Mesothelial cell of epicardium (in vitro differentiated cells): ENCODE results near the gene BLTP3A. TPM values are rescaled to one million over a fixed set of nuclear protein-coding genes. Genes with fewer than 3 reads are reported as not detected.
"Not testable (repeated sequence)": the region's sequence is repeated elsewhere in the genome, so short reads cannot be mapped to it uniquely, and the experiment has no call there.

Experiments
- DNase-seq, 2 experiments: peaks; one replicate each; pipeline ENCODE4 v3.0.0; 2021; ENCODE audit warnings: low spot score in 2 of 2; ENCODE audit not compliant: unreplicated experiment in 2 of 2
- H3K27ac Mint-ChIP-seq: 2 replicates; pipeline ENCODE4 v1.8.0; 2021; ENCODE audit warnings: mixed read lengths
- H3K27me3 Mint-ChIP-seq: 2 replicates; pipeline ENCODE4 v1.8.0; 2021; ENCODE audit warnings: low read depth, mixed read lengths
- H3K36me3 Mint-ChIP-seq: 2 replicates; pipeline ENCODE4 v1.8.0; 2021; ENCODE audit warnings: mixed read lengths
- H3K4me1 Mint-ChIP-seq: 2 replicates; pipeline ENCODE4 v1.8.0; 2021; ENCODE audit warnings: mixed read lengths
- H3K4me3 Mint-ChIP-seq: 2 replicates; pipeline ENCODE4 v1.8.0; 2021; ENCODE audit warnings: mild to moderate bottlenecking, moderate library complexity, mixed read lengths
- H3K9me3 Mint-ChIP-seq: 2 replicates; pipeline ENCODE4 v1.8.0; 2021; ENCODE audit warnings: mixed read lengths
- total RNA-seq: library from RNA; stranded (reverse); gene quantifications from 3 replicates; pipeline ENCODE4 v1.2.1, GENCODE V29; 2021
- TF ChIP-seq, protein P1 (sequence below): fragments of 200-600 bp; sonication (generic); IDR thresholded peaks from one replicate; pipeline ENCODE4 v1.5.0; 2021; ENCODE audit warnings: antibody characterized with exemption; ENCODE audit not compliant: unreplicated experiment

BLTP3A gene
- total RNA-seq, 1 donor from 2014 or later: 14.6 TPM

- H3K9me3 Mint-ChIP-seq: no peaks in the 10 kb centered on the region
- TF ChIP-seq, protein P1, sequence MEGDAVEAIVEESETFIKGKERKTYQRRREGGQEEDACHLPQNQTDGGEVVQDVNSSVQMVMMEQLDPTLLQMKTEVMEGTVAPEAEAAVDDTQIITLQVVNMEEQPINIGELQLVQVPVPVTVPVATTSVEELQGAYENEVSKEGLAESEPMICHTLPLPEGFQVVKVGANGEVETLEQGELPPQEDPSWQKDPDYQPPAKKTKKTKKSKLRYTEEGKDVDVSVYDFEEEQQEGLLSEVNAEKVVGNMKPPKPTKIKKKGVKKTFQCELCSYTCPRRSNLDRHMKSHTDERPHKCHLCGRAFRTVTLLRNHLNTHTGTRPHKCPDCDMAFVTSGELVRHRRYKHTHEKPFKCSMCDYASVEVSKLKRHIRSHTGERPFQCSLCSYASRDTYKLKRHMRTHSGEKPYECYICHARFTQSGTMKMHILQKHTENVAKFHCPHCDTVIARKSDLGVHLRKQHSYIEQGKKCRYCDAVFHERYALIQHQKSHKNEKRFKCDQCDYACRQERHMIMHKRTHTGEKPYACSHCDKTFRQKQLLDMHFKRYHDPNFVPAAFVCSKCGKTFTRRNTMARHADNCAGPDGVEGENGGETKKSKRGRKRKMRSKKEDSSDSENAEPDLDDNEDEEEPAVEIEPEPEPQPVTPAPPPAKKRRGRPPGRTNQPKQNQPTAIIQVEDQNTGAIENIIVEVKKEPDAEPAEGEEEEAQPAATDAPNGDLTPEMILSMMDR: no peak
- peaks cover 15% of the 10 kb centered on the region for H3K4me1 Mint-ChIP-seq
- no peaks in the 10 kb centered on the region for H3K27me3 Mint-ChIP-seq
- no peaks in the 10 kb centered on the region for H3K36me3 Mint-ChIP-seq
- H3K4me3 Mint-ChIP-seq: no peak overlapping the region
- no peak for DNase-seq
- peak overlapping the region; percentile 76 for H3K27ac Mint-ChIP-seq
Observed at GRCh38 chr6:34746104-34746846, 45.6 kb upstream of the BLTP3A start.

GRCh38 chr6:34748757-34749156 is 43.1 kb upstream of the BLTP3A start:
- H3K4me3 Mint-ChIP-seq: no peak overlapping the region
- no peak overlapping the region for H3K27ac Mint-ChIP-seq
- TF ChIP-seq, protein P1: no peak
- H3K27me3 Mint-ChIP-seq: no peaks in the 10 kb centered on the region
- no peaks in the 10 kb centered on the region for H3K9me3 Mint-ChIP-seq
- no peaks in the 10 kb centered on the region for H3K36me3 Mint-ChIP-seq
- H3K4me1 Mint-ChIP-seq: peaks cover 15% of the 10 kb centered on the region
- no peak for DNase-seq

- not testable (repeated sequence) for H3K4me1 Mint-ChIP-seq, H3K27me3 Mint-ChIP-seq, H3K9me3 Mint-ChIP-seq, DNase-seq, H3K27ac Mint-ChIP-seq, H3K4me3 Mint-ChIP-seq, H3K36me3 Mint-ChIP-seq
Observed at GRCh38 chr6:34756513-34756856, 35.4 kb upstream of the BLTP3A start.

- TF ChIP-seq, protein P1: no peak
Observed at GRCh38 chr6:34757687-34758274, 34.1 kb upstream of the BLTP3A start.

DNA sequence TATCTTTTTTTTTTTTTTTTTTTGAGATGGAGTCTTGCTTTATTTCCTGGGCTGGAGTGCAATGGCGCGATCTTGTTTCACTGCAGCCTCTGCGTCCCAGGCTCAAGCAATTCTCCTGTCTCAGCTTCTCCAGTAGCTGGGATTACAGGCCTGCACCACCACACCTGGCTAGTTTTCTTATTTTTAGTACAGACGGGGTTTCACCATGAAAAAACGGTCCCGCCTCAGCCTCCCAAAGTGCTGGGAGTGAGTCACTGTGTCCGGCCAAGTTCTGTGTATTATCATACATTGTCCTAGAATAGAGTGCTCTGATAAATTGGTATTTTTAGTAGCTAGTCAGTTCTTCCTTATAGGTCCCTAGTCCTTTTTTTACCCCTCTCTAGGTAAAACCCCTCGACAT is 31.8 kb upstream of the BLTP3A start:
- H3K4me1 Mint-ChIP-seq: peaks cover 2% of the 10 kb centered on the region
- TF ChIP-seq, protein P1: no peak
- no peaks in the 10 kb centered on the region for H3K9me3 Mint-ChIP-seq
- no peak for DNase-seq
- H3K36me3 Mint-ChIP-seq: peaks cover 14% of the 10 kb centered on the region
- no peak overlapping the region for H3K27ac Mint-ChIP-seq
- no peak overlapping the region for H3K4me3 Mint-ChIP-seq
- H3K27me3 Mint-ChIP-seq: no peaks in the 10 kb centered on the region

More at GRCh38 chr6:34757687-34758274, 34.1 kb upstream of the BLTP3A start:
- Mint-ChIP-seq H3K4me3 (no peak overlapping the region), H3K27me3 (no peaks in the 10 kb centered on the region), H3K27ac (no peak overlapping the region), H3K4me1 (peaks cover 2% of the 10 kb centered on the region), H3K36me3 (peaks cover 6% of the 10 kb centered on the region), H3K9me3 (no peaks in the 10 kb centered on the region)
- DNase-seq: no peak

DNA sequence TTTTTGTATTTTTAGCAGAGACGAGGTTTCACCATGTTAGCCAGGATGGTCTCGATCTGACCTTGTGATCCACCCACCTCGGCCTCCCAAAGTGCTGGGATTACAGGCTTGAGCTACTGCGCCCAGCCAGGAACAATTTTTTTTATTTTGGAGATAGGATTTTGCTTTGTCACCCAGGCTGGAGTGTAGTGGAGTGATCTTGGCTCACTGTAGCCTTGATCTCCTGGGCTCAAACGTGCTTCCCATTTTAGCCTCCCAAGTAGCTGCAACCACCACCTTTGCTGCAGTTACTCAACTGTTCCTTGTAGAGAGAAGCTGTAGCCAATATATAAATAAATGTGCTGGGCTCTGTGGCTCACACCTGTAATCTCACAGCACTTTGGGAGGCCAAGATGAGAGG is 30.2 kb upstream of the BLTP3A start:
- not testable (repeated sequence) for H3K4me3 Mint-ChIP-seq, DNase-seq, H3K9me3 Mint-ChIP-seq, H3K4me1 Mint-ChIP-seq, H3K27me3 Mint-ChIP-seq, H3K27ac Mint-ChIP-seq
- H3K36me3 Mint-ChIP-seq: peaks cover 20% of the 10 kb centered on the region
